NCI-H69 (cell line): ENCODE data around the gene RAB25.
A peak's percentile ranks its signal among the peaks of the same experiment; 100 is the strongest.
"Not testable (repeated sequence)": the region's sequence is repeated elsewhere in the genome, so short reads cannot be mapped to it uniquely, and the experiment has no call there.

Experiments used
- DNase-seq: peaks from one replicate; lab custom pipeline; 2025; lab: John Stamatoyannopoulos, UW

RAB25 gene

DNA sequence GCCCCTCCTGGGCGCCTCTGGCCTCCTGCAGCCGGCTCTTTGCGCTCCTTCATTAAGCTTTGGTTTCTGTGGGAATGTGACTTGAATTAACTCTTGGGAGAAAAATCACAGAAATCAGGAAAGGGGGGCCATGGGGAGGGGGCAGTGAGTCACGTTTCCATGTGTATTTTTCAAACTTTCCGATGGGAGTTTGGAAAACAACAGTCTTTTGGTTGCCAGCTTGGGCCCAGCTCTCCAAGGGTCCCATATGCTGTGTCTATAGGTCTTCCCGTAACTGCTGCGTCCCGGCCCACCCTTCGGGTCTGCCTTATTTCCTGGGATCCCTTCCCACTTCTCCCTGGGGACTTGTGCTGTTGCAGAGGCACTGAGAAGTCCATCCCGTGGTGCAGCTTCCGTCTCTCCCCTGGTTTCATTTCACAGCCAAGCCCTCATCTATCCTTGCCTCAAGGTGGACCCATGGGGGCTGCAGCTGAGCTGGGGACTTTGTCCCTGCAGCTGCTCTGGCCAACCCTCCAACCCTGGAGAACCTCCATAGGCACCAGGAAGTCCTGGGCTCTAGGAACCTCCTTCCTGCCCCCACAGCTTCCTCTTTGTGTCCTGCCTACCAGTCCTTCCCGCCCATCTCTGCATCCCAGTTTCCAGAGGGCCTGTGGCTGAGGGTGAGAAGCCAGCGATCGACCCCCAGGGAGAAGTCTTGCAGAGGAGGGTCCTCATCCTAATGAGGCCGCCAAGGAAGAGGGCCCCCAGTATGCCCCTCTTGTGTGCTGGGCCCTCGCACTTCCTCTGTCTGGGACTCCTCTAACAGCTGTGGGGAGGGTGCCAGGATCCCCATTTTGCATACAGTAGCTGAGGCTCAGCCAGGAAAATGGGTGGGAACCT is 41.9 kb downstream of the RAB25 start:
- peak; percentile 39 for DNase-seq

DNA sequence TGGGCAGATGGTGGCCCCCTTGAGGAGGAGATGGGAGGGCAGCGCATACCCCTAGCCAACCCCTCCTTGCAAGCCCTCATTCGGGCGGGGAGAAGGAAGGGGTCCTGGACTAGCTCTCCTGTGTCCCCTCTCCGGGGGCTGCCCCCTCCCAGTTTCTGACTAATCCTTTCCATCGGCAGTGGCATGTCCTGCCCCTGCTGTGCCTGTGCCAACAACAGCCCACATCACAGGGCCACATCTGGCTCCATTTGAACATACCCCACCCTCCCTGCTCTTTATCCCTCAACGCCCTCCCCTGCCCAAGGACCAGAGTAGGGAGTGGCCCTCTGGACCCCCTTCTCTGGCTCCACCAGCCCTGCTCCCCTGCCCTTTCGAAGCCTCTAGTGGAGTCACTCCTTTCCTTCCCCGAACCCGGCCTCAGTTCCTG is 42.6 kb downstream of the RAB25 start:
- peak; percentile 75 for DNase-seq

DNA sequence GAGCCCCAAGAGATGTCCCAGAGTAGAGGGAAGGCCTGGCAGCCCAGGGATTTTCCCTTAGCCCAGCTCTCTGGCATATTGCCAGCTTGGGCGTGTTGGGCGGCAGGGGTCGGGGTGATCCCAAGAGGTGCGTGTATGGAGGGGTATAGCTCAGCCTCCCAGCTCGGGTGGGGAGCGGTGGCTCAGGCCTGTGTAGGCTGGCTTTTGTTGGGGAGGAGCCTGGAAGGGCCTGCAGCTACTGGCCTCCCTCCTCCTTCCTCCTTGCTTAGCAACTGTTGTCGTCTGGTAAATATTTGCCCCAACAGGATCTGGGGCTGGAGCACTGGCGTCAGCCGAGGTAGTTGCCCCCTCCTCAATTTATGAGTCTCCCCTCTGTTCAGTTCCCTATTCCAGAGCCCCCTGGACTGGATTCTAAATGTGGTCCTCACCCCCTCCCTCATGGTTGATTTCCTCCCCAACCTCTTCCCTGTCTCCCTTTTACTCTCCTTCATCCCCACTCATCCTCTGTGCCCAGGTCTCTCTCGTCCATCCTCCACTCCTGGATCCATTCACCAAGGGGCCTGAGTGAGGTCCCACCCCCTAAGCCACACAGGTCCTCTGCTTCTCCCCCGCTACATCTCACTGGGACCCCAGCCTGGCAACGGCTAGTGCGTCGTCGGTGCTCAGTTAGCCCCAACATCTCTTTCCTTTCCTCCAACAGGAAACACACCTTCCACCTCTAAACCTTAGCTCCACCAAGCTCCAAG is 43.3 kb downstream of the RAB25 start:
- DNase-seq: peak; percentile 96

DNA sequence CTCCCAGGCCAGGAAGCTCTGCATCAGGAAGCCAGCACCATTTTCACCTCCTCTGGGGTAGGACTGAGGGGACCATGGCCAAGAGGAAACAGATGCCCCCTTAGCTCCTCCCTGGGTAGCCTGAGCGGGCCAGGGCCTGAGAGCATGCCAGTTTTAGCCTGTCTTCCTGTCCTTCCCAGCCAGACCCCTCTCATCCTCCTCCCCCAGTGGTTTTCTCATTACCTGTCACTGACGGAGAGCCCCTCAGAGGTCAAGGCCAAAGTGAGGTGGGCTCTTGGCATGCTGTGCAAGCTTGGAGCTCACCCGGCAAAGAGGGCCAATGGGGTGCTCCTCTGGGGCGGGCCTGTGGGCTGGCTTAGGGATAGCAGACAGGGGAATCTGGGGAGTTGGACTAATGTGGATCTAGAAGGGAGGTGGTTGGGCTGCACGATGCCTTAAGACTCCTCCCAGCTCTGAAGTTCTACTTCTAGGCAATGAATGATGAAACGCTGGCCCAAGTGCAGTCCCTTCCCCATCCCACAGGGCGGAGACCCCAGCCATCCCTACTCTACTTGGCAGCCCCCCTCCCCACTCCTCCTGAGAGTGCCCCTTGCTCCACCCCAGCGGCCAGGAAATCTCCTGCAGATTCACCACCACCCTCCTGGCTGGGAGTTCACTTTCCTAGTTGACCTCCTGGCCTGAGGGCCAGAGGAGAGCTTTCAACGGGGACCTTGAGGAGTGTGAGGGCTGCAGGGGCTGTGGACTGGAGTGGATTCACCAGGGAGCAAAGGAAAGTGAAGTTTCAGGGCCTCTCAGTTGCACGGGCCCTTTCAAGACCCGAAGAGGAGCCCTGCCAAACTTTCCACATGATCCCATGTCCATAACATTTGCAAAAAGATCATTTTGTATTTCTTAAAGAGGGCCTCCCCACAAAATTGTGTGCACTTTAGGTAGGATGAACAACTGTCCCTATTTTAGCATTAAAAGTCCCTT is 44.2 kb downstream of the RAB25 start:
- no peak for DNase-seq

DNA sequence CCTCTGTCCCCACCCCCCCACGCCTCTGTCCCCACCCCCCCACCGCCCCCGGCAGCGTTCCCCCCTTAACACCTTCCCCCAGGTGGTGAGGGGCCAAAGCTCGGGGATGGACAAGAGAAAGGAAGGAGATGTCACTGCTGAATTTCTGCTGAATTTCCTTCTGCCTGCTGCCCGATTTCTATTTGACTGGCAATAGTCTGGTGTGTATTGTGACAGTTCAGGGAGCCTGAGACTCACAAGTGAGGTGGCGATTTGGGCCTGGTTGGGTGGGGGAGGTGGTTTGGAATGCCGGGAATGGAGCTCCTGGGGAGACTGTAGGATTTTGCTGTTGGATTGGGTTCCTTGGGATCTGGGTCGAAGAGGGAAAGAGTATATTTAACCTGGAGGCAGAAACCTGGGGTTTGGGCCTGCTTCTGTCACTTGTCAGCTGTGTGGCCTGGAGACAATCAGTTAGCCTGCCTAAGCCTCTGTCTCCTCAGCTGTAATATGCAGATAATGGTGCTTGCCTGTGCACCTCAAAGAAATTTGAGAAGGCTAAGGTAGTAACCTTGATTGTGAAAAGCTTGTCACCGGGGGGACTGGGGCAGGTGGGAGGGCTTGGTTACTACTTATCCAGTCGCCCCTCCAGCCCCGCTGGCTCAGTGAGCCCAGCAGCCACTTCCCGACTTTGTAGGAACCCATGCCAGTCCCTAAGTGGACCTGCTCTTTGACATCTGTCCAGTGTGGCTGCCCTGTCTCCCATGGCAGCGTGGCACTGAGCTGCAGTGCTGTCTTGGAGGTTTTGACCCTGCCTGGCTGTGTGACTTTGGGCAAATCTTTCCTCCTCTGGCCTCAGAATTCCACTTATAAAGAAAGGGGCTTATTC is 45.9 kb downstream of the RAB25 start:
- DNase-seq: peak; percentile 55

DNA sequence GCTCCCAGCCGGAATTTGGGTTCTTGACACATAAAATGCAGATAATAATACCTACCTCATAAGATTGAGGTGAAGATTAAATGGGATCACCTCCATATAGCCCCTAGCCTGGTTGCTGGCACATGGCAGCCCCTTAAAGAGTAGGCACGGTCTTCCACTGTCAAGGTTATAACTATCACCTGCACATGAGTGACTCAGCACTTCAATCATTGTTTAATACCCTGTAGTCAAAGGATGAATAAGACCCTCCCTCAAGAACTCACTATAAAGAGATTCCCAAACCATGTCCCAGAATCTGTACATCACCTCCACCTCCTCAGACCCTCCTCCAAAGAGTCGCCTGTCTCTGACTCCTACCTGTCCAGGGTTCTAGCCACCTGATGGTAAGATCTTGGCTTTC is 47.1 kb downstream of the RAB25 start:
- no peak for DNase-seq

DNA sequence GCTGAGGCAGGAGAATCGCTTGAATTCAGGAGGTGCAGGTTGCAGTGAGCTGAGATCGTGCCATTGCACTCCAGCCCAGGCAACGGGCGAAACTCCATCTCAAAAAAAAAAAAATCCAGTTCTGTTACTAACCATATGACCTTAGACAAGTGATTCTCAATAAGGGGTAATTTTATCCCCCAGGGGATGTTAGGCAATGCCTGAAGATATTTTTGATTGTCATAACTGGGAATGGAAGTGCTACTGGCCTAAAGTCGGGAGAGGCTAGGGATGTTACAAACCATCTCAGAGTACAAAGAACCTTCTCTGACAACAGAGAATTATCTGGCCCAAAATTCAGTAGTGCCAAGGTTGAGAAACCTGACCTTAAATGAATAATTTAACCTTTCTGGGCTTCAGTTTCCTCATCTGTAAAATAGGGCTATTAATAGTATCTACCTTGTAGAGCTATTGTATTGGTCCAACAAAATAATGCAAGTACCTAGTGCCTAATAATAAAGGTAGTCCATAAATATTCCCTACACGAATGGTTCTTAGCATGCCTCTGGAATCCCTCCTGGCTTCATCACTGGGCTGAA is 47.8 kb downstream of the RAB25 start:
- peak; percentile 23 for DNase-seq

DNA sequence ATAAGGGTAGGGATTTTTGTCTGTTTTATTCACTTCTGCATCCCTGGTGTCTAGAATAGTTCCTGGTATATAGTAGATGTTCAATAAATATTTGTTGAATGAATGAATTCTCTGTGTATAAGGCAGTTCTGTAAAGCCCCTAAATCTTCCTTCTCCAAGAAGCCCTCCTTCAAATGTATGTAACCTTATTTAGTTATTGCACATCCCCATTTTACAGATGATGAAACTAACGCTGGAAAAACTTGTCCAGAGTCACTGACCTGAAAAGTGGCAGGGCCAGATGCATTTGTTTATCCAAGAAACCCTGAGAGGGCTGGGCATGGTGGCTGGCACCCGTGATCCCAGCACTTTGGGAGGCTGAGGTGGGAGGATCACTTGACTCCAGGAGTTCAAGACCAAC is 49.3 kb downstream of the RAB25 start:
- DNase-seq: no peak

DNA sequence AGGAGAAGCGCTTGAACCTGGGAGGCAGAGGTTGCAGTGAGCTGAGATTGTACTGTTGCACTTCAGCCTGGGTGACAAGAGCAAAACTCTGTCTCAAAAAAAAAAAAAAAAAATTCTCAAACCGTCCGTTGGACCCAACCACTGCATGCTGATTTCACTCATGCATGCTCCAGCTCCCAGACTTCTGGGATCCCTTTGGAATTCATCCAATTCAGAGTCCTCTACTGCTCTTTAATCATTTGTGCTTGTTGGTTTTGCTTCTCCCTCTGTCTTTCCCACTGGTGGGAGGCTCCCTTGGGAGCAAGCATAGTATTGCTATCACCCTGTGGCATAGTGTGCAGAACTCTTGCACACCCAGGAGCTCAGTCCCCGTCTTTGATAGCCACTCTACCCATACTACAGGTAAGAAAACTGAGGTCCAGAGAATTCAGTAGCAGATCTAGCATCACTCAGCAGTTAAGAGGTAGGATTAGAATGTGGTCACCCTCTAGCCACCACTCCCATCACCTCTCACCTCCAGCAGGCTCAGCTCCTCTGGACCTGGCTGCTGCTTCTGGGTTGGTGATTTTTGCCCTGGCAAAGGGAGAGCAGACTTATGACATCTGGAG is 50.5 kb downstream of the RAB25 start:
- DNase-seq: peak; percentile 37

DNA sequence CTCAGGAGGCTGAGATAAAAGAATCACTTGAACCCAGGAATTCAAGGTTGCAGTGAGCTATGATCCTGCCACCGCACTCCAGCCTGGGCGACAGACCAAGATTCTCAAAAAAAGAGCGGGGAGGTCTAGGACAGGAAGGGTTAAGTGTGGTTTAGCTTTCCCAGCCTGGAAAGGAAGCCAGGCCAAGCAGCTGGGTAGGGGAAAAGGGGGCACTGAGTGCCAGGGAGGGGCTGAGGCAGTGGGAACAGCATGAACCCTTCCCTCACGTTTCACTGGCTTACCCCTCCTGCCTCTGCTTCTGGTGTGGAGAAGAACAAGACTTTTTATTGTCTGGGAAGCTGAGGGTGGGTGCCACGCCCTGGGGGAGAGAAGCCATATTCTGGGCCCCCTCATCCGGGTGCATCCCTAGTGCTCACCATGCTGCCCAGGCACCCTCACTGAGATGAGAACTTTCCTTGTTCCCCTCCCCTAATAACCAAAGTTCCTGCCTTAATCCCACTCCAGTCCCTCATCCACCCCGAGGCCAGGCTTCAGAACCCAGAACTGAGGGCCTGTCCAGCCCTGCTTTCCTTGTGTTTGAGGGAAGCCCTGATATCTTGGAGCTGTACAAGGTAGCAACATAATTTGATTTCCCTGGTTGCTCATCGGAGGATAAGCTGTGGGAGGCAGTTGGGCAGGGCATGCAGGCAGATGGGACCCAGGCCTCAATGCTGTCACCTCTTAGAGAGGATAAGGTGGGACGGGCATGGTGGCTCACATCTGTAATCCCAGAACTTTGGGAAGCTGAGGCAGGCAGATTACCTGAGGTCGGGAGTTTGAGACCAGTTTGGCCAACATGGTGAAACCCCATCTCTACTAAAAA is 51.5 kb downstream of the RAB25 start:
- DNase-seq: no peak

DNA sequence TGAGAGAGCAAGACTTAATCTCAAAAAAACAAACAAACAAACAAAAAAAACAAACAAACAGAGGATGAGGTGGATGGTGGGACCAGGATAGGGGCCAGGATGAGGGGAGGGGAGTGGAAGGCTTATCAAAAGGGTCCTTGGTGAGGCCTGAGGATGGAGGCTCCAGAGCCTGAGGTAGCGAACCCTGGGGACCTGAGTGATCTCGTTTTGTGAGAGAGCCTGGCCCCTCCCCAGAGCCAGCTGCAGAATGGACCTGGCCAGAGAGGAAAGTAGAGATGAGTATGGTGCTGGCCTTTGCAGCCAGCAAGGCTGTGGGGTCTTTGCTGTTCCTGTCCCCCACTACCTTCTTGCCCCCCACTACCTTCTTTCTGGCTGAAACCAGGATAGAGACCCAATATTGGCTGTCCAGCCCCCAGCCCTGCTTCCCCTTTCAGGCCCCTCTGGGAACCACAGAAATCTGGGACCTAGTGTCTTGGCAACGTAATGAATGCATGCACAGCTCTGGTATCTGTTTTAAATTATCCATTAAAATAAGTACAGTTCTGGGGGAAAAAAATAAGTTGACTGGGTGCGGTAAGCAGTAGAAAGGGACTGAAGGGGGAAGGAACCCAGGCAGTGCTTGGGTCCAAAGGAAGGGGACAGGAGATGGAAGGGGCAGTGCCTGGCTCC is 52.5 kb downstream of the RAB25 start:
- DNase-seq: no peak

DNA sequence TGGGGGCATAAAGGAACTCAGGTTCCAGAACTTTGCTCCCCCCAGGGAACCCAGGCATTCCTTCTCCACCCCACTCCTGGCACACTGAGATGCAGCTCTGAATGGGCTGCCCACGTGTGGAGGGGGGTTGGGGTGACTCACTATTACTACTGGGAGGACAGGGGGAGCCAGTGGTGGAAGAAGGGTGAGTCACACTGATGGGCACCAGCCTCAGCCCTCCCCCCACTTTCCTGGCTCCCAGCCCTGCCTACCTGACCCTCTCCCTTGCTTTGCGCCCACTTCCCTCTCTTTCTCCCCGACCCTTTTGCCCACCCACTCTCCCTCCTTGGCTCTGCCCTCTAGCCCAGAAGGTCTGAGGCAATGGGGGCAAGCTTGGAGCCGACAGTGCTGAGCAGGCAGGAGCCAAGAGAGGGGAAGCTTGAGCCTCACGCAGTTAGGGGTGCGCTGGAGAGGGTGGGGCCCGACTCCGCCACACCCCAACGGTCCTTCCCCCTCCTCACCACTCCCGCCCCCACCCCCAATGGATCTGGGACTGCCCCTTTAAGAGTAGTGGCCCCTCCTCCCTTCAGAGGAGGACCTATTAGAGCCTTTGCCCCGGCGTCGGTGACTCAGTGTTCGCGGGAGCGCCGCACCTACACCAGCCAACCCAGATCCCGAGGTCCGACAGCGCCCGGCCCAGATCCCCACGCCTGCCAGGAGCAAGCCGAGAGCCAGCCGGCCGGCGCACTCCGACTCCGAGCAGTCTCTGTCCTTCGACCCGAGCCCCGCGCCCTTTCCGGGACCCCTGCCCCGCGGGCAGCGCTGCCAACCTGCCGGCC is 53.4 kb downstream of the RAB25 start, which contains the start of gene LMNA:
Gene LMNA (plus strand): TSS at position 611 of the 818 bp plus-strand sequence. CDS start 208 bp downstream, outside the sequence.
- peak; percentile 93 for DNase-seq

DNA sequence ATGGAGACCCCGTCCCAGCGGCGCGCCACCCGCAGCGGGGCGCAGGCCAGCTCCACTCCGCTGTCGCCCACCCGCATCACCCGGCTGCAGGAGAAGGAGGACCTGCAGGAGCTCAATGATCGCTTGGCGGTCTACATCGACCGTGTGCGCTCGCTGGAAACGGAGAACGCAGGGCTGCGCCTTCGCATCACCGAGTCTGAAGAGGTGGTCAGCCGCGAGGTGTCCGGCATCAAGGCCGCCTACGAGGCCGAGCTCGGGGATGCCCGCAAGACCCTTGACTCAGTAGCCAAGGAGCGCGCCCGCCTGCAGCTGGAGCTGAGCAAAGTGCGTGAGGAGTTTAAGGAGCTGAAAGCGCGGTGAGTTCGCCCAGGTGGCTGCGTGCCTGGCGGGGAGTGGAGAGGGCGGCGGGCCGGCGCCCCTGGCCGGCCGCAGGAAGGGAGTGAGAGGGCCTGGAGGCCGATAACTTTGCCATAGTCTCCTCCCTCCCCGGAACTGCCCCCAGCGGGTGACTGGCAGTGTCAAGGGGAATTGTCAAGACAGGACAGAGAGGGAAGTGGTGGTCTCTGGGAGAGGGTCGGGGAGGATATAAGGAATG is 54.1 kb downstream of the RAB25 start:
- peak; percentile 68 for DNase-seq

DNA sequence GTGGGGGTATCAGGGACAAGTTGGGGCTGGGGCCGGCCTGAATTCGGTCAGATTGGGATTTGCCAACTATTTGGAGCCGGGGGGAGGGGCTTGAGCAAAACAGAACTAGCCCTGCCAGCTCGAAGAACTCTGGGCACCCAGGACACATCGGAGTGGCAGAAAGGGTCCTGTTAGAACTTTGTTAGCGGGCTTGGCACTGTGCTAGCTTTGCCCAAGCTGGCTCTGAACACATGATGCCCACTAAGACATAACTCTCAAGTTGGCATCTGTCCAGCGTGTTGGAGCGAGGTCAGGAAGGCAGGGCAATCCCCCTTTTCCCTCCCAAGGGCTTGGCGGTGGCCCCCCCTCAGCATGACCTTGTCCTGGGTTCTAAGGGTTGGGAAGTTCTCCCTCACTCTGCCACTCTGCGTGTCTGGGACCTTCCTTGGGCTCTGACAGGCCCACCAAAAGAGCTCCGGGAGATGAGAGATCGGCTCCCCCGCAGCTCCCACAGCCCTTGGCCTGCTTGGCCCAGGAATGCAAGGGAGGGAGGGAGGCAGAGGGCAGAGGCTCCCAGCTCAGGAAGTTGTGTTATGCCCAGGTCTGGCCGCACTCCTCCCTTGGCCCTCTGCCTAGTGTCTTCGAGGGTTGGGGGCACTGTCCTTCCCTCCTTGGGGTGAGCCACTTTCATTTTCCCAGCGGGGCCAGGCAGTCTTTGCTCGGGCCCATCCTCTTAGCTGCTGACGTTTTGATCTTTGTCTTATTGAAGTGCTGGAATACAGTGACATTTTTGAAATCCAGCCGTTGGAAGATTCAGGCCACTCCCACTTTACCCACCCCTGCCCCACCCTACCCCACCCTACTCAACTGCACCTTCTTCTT is 54.8 kb downstream of the RAB25 start:
- DNase-seq: peak; percentile 56

DNA sequence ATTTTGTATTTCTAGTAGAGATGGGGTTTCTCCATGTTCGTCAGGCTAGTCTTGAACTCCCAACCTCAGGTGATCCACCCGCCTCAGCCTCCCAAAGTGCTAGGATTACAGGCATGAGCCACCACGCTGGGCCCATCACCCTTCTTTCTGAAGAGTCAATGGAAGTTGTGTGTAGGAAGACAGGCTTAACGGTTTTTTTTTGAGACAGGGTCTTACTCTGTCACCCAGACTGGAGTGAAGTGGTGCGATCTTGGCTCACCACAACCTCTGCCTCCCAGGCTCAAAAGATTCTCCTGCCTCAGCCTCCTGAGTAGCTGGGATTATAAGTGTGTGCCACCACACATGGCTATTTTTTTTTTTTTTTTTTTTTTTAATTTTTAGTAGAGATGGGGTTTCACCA is 55.8 kb downstream of the RAB25 start:
- DNase-seq: not testable (repeated sequence)
